Body of pancreas (tissue), 4 donors: Measurements from ENCODE around the gene RAB11FIP4. TPM values are rescaled to one million over a fixed set of nuclear protein-coding genes. Genes with fewer than 3 reads are reported as not detected.

Experiments used
- ATAC-seq: fragments of 150-250 bp; one replicate; pipeline ENCODE4 v1.9.1; 2016
- DNase-seq, 4 donors: peaks; one replicate each; pipeline ENCODE4 v3.0.0-alpha.2; 2019
- H3K27ac ChIP-seq, 4 donors: fragments of 200-600 bp; sonication (generic); 1 replicate in 3 of 4; 2 replicates in 1 of 4; pipeline versions ENCODE4 v1.5.1 to v1.6.1; 2016 to 2019; ENCODE audit warnings: mild to moderate bottlenecking in 1 of 4, mixed read lengths in 1 of 4, moderate library complexity in 1 of 4
- H3K27me3 ChIP-seq, 2 donors: fragments of 200-600 bp; sonication (generic); one replicate each; pipeline ENCODE4 v1.6.0; 2016; ENCODE audit warnings: mild to moderate bottlenecking in 1 of 2
- H3K36me3 ChIP-seq, 2 donors: fragments of 200-600 bp; sonication (generic); replicated peaks in 1 of 2; 2 replicates each; pipeline ENCODE4 v1.5.1; 2016; ENCODE audit warnings: low read depth in 2 of 2; ENCODE audit not compliant: insufficient read depth in 1 of 2
- H3K4me1 ChIP-seq: fragments of 200-600 bp; sonication (generic); one replicate; pipeline ENCODE4 v1.6.0; 2016
- H3K4me3 ChIP-seq, 2 donors: fragments of 200-600 bp; sonication (generic); 1 replicate in 1 of 2; 2 replicates in 1 of 2; pipeline ENCODE4 v1.5.1; 2016 to 2019
- H3K9me3 ChIP-seq, 3 donors: fragments of 200-600 bp; sonication (generic); 1 replicate in 2 of 3; 2 replicates in 1 of 3; pipeline ENCODE4 v1.5.1; 2016
- POLR2A ChIP-seq, 3 donors: fragments of 450-650 bp; IDR thresholded peaks; one replicate each; pipeline ENCODE4 v1.6.1; 2016; ENCODE audit warnings: antibody characterized with exemption in 3 of 3, mild to moderate bottlenecking in 2 of 3
- WGBS, 2 donors: methylation state at CpG; one replicate each; pipeline ENCODE4 v1.1.5; 2017; 5-methylcytosine and 5-hydroxymethylcytosine counted together
- intact Hi-C: fragments of 100-400 bp; cut with DNase I; formaldehyde crosslinking; loops from one replicate; pipeline ENCODE4 v1.15.1; 2023
- total RNA-seq, 2 donors: library from RNA; depleted of rRNA; stranded (reverse); fragments of >200 nt; gene quantifications; one replicate each; pipeline ENCODE4 v1.1.0, GENCODE V29; 2016
- TF ChIP-seq, protein P1 (sequence below), 7 experiments: fragments of 450-650 bp in 4 of 7; fragments of 200-600 bp in 3 of 7; sonication (generic) in 3 of 7; IDR thresholded peaks; one replicate each; pipeline ENCODE4 v1.5.1; 2016 to 2019; ENCODE audit warnings: antibody characterized with exemption in 7 of 7

Gene RAB11FIP4
- total RNA-seq, 2 donors from 2014 or later = 37.2 to 38.7 TPM

DNA sequence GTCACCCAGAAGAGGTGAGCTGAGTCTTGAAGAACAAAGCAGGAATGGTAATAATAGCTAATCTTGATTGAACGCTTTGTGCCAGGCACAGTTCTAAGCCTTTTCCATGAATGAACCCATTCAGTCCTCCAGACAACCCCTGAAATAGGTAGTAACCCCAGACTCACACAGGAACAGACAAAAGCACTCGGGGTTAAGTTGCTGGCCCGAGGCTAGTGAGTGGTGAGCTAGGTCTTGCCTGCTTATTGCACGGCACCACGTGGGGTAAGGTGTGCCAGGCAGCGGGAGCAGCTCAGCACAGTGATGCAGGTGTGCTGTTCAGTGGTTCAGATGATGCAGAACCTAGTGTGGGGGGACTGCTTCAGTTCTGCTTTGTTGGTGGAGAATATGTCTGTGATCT, 181.6 kb downstream of the RAB11FIP4 start:
- 51 to 64% methylated on average over 6 of the region's 6 CpGs for WGBS, 2 donors
- no peaks in the 10 kb centered on the region for H3K9me3 ChIP-seq
- no peaks in the 10 kb centered on the region for H3K36me3 ChIP-seq
- peaks cover 61% of the 10 kb centered on the region for H3K4me1 ChIP-seq
- TF ChIP-seq POLR2A (IDR thresholded peaks at IDR 0.05) = no peak
- TF ChIP-seq, protein P1, sequence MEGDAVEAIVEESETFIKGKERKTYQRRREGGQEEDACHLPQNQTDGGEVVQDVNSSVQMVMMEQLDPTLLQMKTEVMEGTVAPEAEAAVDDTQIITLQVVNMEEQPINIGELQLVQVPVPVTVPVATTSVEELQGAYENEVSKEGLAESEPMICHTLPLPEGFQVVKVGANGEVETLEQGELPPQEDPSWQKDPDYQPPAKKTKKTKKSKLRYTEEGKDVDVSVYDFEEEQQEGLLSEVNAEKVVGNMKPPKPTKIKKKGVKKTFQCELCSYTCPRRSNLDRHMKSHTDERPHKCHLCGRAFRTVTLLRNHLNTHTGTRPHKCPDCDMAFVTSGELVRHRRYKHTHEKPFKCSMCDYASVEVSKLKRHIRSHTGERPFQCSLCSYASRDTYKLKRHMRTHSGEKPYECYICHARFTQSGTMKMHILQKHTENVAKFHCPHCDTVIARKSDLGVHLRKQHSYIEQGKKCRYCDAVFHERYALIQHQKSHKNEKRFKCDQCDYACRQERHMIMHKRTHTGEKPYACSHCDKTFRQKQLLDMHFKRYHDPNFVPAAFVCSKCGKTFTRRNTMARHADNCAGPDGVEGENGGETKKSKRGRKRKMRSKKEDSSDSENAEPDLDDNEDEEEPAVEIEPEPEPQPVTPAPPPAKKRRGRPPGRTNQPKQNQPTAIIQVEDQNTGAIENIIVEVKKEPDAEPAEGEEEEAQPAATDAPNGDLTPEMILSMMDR (IDR thresholded peaks at IDR 0.05) = no peak
- intact Hi-C loops = no loop called here
- DNase-seq (no peak), ATAC-seq (no peak)
- no peaks in the 10 kb centered on the region for H3K27me3 ChIP-seq
- H3K27ac ChIP-seq = peak overlapping the region; percentile 62 to 92 (median 82)
- no peak overlapping the region for H3K4me3 ChIP-seq

- TF ChIP-seq, protein P1 (IDR thresholded peaks at IDR 0.05) = no peak
- H3K9me3 ChIP-seq = no peaks in the 10 kb centered on the region
- no peaks in the 10 kb centered on the region for H3K36me3 ChIP-seq
- no peak overlapping the region for H3K4me3 ChIP-seq
- peak overlapping the region in 3 of 4 donors; percentile 77 to 92 (median 86) for H3K27ac ChIP-seq
- intact Hi-C loops = no loop called here
- DNase-seq = peak in 3 of 4 donors; percentile 18 to 52 (median 49)
- 71 to 75% methylated on average over 5 to 6 of the region's 6 CpGs for WGBS, 2 donors
- ATAC-seq = no peak
- H3K27me3 ChIP-seq = no peaks in the 10 kb centered on the region
- H3K4me1 ChIP-seq = peaks cover 61% of the 10 kb centered on the region
These were observed 182.4 kb downstream of the RAB11FIP4 start for GRCh38 chr17:31573861-31574260.

- intact Hi-C loops = no loop called here
- Histone ChIP-seq H3K27me3 (no peaks in the 10 kb centered on the region), H3K9me3 (no peaks in the 10 kb centered on the region), H3K4me3 (no peak overlapping the region), H3K27ac (peak overlapping the region in 3 of 4 donors; percentile 77 to 92 (median 86)), H3K36me3 (no peaks in the 10 kb centered on the region), H3K4me1 (peaks cover 55% of the 10 kb centered on the region)
- ATAC-seq (no peak), DNase-seq (no peak)
- 97 to 99% methylated on average over 9 to 10 of the region's 10 CpGs for WGBS, 2 donors
- TF ChIP-seq, protein P1 (IDR thresholded peaks at IDR 0.05) = no peak
- TF ChIP-seq POLR2A (IDR thresholded peaks at IDR 0.05) = no peak
These were observed 183.0 kb downstream of the RAB11FIP4 start for GRCh38 chr17:31574458-31574857.

DNA sequence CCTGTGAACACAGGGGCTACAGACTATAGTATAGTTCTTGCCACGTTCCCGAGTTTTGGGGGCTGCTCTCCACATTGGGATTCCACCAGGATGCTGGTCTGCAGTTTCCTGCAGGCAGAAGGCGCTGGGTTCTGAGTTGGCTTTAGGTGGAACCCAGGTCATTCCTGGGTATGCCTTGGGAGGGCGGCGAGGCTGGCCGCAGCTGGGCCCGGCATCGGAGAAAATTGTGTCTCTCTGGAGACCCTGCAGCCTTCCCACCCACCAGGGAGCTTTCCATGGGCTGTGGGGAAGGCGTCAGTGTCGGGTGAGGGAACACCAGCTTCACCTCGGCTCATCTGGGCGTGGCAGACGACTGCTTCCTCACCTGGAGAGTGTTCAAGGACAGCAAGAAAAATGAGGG, 183.6 kb downstream of the RAB11FIP4 start:
- peaks cover 50% of the 10 kb centered on the region for H3K4me1 ChIP-seq
- intact Hi-C loops = no loop called here

DNA sequence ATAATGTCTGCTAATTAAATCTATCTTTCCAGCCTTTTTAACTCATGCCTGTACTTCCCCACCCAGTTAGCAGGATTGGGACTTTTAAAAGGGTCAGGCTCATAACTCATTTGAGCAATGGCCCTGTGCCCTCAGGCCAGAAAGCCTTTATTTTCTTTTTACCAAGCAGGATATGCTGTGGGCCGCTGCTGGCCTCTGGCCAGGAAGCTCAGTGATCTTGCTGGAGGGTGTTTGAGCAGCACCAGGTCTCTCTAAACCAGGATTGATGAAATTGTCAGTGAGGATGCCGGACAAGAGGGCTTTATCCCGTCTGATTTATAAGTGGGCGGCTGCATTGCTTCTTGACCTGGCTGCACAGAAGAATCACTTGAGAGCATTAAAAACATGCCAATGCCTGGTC, 187.8 kb downstream of the RAB11FIP4 start:
- Histone ChIP-seq H3K27me3 (no peaks in the 10 kb centered on the region), H3K4me1 (peaks cover 37% of the 10 kb centered on the region), H3K36me3 (no peaks in the 10 kb centered on the region), H3K9me3 (no peaks in the 10 kb centered on the region), H3K27ac (peak overlapping the region in 1 of 4 donors; percentile 86), H3K4me3 (no peak overlapping the region)
- intact Hi-C loops = no loop called here
- 78 to 85% methylated on average over 4 of the region's 4 CpGs for WGBS, 2 donors
- TF ChIP-seq, protein P1 (IDR thresholded peaks at IDR 0.05) = no peak
- no peak for TF ChIP-seq POLR2A (IDR thresholded peaks at IDR 0.05)
- peak in 1 of 4 donors; percentile 25 for DNase-seq
- no peak for ATAC-seq

More for the DNA sequence above, 183.6 kb downstream of the RAB11FIP4 start:
- no peaks in the 10 kb centered on the region for H3K9me3 ChIP-seq
- no peaks in the 10 kb centered on the region for H3K36me3 ChIP-seq
- H3K4me3 ChIP-seq = no peak overlapping the region
- TF ChIP-seq POLR2A (IDR thresholded peaks at IDR 0.05) = no peak
- TF ChIP-seq, protein P1 (IDR thresholded peaks at IDR 0.05) = no peak
- peak overlapping the region in 2 of 4 donors; percentile 86 to 92 for H3K27ac ChIP-seq
- WGBS, 2 donors = 67% methylated on average over 13 of the region's 13 CpGs; no CpG with 5 or more reads in 1 of the 2 donors
- ATAC-seq = no peak
- no peak for DNase-seq
- H3K27me3 ChIP-seq = no peaks in the 10 kb centered on the region
